ENCODE measurements around the gene PLXNA1. TPM values are rescaled to one million over a fixed set of nuclear protein-coding genes. Genes with fewer than 3 reads are reported as not detected.

Gene PLXNA1
- total RNA-seq, 6 experiments from 2014 or later = 40.8 to 56.1 (median 45.4) TPM

DNA sequence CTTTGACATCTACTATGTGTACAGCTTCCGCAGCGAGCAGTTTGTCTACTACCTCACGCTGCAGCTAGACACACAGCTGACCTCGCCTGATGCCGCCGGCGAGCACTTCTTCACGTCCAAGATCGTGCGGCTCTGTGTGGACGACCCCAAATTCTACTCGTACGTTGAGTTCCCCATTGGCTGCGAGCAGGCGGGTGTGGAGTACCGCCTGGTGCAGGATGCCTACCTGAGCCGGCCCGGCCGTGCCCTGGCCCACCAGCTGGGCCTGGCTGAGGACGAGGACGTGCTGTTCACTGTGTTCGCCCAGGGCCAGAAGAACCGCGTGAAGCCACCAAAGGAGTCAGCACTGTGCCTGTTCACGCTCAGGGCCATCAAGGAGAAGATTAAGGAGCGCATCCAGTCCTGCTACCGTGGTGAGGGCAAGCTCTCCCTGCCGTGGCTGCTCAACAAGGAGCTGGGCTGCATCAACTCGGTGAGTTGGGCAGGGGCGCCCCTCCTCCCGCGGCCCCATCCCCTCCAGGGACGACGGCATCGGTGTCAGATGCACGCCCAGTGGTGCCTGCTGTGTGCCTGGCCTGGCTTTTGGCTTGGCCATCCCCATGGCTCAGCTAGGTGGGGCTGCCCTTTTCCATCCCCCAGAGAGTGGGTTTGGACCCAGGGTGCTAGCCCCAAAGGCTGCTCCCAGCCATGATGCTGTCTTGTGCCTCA is 6.6 kb downstream of the PLXNA1 start:
- Mint-ChIP-seq H3K4me3 (no peak overlapping the region), H3K27ac (no peak overlapping the region), H3K36me3 (ENCODE audit: low read depth) (no peaks in the 10 kb centered on the region), H3K4me1 (ENCODE audit: low read depth) (peaks cover 15% of the 10 kb centered on the region), H3K9me3 (no peaks in the 10 kb centered on the region), H3K27me3 (ENCODE audit: insufficient read depth) (no peaks in the 10 kb centered on the region)
- no peak for TF ChIP-seq CTCF (IDR thresholded peaks at IDR 0.05)
- no peak for DNase-seq

DNA sequence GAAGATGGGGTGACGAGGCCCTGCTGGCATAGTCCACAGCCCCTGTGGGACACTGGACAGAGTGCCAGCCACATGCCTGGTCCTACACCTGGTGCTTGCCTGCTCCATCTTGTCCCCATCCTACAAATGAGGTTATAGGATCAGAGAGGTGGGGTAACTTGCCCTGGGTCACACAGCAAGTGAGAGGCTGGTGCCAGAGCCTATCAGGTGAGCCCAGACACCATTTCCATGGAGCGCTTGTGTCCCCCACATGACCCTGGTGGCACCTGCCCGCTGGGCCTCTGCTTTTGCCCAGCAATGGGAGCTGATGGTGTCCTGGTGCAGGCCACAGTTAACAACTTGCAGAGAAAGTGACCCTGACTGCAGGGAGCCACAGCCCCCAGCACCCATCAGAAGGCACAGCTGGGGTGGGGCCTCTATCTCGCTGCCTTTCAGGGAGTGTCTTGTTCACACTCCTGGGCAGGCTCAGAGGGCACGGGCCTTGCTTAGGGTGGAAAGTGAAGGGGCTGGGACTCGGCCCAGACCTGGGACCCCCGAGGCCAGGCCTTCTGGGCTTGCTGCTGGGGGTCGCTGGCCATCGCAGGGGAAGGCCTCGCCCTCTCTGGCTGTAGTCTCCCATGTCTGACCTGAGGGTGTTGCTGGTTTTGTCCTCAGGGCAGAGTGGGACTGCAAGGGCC is 7.2 kb downstream of the PLXNA1 start:
- H3K4me1 Mint-ChIP-seq (ENCODE audit: low read depth) = peaks cover 14% of the 10 kb centered on the region
- H3K4me3 Mint-ChIP-seq = no peak overlapping the region
- H3K27me3 Mint-ChIP-seq (ENCODE audit: insufficient read depth) = no peaks in the 10 kb centered on the region
- no peak for TF ChIP-seq CTCF (IDR thresholded peaks at IDR 0.05)
- no peaks in the 10 kb centered on the region for H3K9me3 Mint-ChIP-seq
- no peak overlapping the region for H3K27ac Mint-ChIP-seq
- H3K36me3 Mint-ChIP-seq (ENCODE audit: low read depth) = no peaks in the 10 kb centered on the region
- DNase-seq = no peak

DNA sequence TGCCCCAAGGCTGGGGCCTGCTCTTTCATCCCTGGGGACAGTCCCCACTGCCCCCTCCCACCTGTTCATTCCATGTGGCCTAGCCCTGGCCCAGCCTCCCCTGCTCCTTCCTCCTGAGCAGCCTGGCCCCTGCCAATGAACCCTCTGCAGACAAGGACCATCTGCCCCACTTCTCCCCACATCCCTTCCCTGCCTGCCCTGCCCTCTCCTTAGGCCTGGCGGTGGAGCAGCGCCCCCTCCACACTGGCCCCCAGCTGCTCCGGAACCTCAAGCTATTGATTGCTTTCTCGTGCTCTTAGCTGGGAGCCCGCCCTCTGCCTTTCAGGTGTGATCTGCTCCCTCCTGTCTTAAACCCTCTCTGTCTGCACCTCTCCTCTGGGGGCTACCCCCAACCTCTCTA is 8.0 kb downstream of the PLXNA1 start:
- no peak for DNase-seq
- no peaks in the 10 kb centered on the region for H3K9me3 Mint-ChIP-seq
- no peak overlapping the region for H3K4me3 Mint-ChIP-seq
- TF ChIP-seq CTCF (IDR thresholded peaks at IDR 0.05) = no peak
- no peak overlapping the region for H3K27ac Mint-ChIP-seq
- H3K4me1 Mint-ChIP-seq (ENCODE audit: low read depth) = peaks cover 7% of the 10 kb centered on the region
- no peaks in the 10 kb centered on the region for H3K36me3 Mint-ChIP-seq (ENCODE audit: low read depth)
- H3K27me3 Mint-ChIP-seq (ENCODE audit: insufficient read depth) = no peaks in the 10 kb centered on the region

DNA sequence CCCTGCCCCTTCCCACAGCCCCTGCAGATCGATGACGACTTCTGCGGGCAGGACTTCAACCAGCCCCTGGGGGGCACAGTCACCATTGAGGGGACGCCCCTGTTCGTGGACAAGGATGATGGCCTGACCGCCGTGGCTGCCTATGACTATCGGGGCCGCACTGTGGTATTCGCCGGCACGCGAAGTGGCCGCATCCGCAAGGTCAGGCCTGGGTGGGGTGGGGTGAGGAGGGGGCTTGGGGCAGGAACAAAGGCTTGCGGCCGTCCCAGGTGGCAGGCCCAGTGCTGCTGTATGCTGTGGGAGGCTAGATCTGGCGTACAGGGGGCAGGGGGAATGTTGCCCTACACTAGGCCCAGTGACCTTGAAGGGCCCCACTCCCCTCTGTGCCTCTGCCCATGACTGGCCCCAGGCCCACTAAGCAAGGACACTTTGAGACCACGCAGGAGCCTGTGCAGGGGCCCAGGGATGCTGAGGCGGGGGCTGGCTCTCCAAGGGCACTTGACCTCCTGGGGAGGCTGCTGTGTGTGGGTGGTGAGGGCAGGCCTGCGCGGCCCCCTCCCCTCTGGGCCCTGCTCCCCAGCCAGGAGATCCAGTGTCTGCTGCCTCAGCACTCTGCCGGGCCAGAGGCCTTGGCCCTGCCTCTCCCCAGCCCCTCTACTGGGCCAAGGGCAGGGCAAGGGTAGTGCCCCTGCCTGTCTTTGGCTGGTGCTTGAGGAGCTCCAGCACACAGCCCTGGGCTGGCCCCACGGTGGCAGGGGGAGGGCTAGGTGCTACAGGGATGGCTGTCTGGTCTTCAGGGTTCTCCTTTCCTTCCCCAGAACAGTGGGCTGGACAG is 8.7 kb downstream of the PLXNA1 start:
- DNase-seq = no peak
- H3K4me3 Mint-ChIP-seq = no peak overlapping the region
- H3K9me3 Mint-ChIP-seq = no peaks in the 10 kb centered on the region
- no peak overlapping the region for H3K27ac Mint-ChIP-seq
- no peaks in the 10 kb centered on the region for H3K27me3 Mint-ChIP-seq (ENCODE audit: insufficient read depth)
- H3K4me1 Mint-ChIP-seq (ENCODE audit: low read depth) = peaks cover under 1% of the 10 kb centered on the region; the same call in 1 of the 2 replicates
- H3K36me3 Mint-ChIP-seq (ENCODE audit: low read depth) = no peaks in the 10 kb centered on the region
- no peak for TF ChIP-seq CTCF (IDR thresholded peaks at IDR 0.05)

GRCh38 chr3:126992216-126992615 is 9.3 kb downstream of the PLXNA1 start:
- Mint-ChIP-seq H3K4me1 (ENCODE audit: low read depth) (no peaks in the 10 kb centered on the region), H3K9me3 (no peaks in the 10 kb centered on the region), H3K4me3 (no peak overlapping the region), H3K27ac (no peak overlapping the region), H3K27me3 (ENCODE audit: insufficient read depth) (no peaks in the 10 kb centered on the region), H3K36me3 (ENCODE audit: low read depth) (no peaks in the 10 kb centered on the region)
- no peak for TF ChIP-seq CTCF (IDR thresholded peaks at IDR 0.05)
- no peak for DNase-seq

Measured in HFFc6 (cell line).